Vagina (tissue), 2 donors: Measurements from ENCODE around the gene SPINT2.

Experiments
- CTCF ChIP-seq, 3 experiments: fragments of 450-650 bp in 2 of 3; fragments of 200-600 bp in 1 of 3; sonication (generic) in 1 of 3; IDR thresholded peaks; one replicate each; pipeline ENCODE4 v1.5.1; 2017 to 2019; ENCODE audit warnings: antibody characterized with exemption in 3 of 3, mild to moderate bottlenecking in 2 of 3, moderate library complexity in 2 of 3
- POLR2A ChIP-seq, 2 donors: fragments of 450-650 bp; IDR thresholded peaks; one replicate each; pipeline ENCODE4 v1.6.1; 2017; ENCODE audit warnings: antibody characterized with exemption in 2 of 2, mild to moderate bottlenecking in 2 of 2, moderate library complexity in 2 of 2
- POLR2AphosphoS5 ChIP-seq, 2 donors: sonication (generic); formaldehyde crosslinking; IDR thresholded peaks; one replicate each; pipeline ENCODE4 v1.9.0; 2017; ENCODE audit warnings: antibody characterized with exemption in 2 of 2, mild to moderate bottlenecking in 2 of 2, low read depth in 1 of 2; ENCODE audit not compliant: insufficient read depth in 1 of 2

DNA sequence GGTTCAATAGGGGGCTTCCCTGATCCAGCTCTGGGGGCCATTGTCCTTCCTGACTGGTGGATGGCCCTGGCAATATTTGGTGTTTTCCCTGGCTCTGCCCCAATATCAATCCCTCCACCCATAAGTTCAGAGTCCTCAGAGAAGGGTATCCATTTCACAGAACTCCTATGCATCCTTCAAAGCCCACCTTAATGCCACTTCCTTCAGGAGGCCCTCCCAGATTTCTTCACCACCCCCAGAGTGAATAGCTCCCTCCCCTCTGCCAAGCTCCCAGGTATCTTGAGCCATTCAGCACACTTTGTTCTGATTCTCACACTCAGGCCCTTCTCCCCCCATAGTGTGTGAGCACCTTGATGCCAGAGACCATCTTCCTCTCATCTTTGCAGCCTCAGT is 13.9 kb upstream of the SPINT2 start:
- TF ChIP-seq POLR2A (IDR thresholded peaks at IDR 0.05) (no peak), CTCF (IDR thresholded peaks at IDR 0.05) (no peak), POLR2AphosphoS5 (IDR thresholded peaks at IDR 0.05; ENCODE audit: insufficient read depth in 1 of 2, low read depth in 1 of 2) (no peak)
